Measurements from ENCODE around the gene CABCOCO1. TPM values are rescaled to one million over a fixed set of nuclear protein-coding genes. Genes with fewer than 3 reads are reported as not detected.

CABCOCO1 gene
- total and polyA plus RNA-seq, 11 donors, result 0.19 to 1.5 (median 1.1) TPM; not detected in 8

DNA sequence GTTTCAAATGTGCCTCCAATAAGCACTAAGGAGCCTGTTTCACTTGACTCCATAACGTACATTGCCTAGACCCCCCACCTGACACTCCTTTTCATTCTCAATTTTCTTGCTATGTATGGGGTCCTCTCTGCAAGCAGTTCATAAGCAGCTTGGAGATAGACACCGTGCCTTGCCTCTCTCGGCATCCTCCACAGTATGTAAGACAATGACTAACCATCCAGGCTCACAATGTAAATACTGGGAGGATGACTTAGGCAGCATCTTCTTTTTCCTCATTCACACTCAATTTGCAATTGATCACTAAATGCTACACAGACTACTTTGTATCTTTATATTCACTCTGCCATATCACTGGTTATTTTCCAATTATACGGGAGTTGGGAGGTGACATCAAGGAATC lies 22.8 kb upstream of the CABCOCO1 start:
- intact Hi-C loops (cut with DNase I), result no loop called here
- ATAC-seq, result no peak
- no peak for DNase-seq

DNA sequence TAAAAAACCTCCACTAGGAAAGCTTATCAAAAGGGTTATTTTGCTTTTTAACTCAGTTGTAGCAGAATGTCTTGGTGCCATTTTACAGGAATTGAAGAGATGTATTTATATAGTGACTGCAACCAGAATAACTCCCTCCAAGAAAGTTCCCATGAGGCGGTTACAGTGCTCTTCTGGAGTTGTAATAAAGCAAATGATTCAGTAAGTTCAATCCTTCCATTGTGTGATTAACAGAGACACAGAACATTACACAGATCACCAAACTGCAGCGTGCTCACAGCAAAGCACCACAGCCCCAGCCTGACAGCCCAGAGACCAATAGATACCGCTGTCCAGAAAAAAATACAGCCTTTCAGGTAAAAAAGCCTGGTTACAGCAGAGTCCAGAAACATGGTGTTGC lies 21.9 kb upstream of the CABCOCO1 start:
- Histone ChIP-seq H3K27me3 (no peaks in the 10 kb centered on the region), H3K9me3 (no peaks in the 10 kb centered on the region), H3K36me3 (no peaks in the 10 kb centered on the region), H3K4me3 (no peak overlapping the region), H3K27ac (no peak overlapping the region), H3K4me1 (peaks cover 0 to 14% (median 4%) of the 10 kb centered on the region in 12 donors)
- WGBS, 4 donors, result 74 to 90% (median 82%) methylated on average over 3 of the region's 3 CpGs
- intact Hi-C loops (cut with DNase I), result no loop called here
- DNase-seq (no peak), ATAC-seq (no peak)
- TF ChIP-seq POLR2A (IDR thresholded peaks at IDR 0.05), result no peak
- TF ChIP-seq, protein P1, sequence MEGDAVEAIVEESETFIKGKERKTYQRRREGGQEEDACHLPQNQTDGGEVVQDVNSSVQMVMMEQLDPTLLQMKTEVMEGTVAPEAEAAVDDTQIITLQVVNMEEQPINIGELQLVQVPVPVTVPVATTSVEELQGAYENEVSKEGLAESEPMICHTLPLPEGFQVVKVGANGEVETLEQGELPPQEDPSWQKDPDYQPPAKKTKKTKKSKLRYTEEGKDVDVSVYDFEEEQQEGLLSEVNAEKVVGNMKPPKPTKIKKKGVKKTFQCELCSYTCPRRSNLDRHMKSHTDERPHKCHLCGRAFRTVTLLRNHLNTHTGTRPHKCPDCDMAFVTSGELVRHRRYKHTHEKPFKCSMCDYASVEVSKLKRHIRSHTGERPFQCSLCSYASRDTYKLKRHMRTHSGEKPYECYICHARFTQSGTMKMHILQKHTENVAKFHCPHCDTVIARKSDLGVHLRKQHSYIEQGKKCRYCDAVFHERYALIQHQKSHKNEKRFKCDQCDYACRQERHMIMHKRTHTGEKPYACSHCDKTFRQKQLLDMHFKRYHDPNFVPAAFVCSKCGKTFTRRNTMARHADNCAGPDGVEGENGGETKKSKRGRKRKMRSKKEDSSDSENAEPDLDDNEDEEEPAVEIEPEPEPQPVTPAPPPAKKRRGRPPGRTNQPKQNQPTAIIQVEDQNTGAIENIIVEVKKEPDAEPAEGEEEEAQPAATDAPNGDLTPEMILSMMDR (IDR thresholded peaks at IDR 0.05), result no peak

More for the DNA sequence above, 22.8 kb upstream of the CABCOCO1 start:
- peaks cover 0 to 23% (median 4%) of the 10 kb centered on the region in 12 donors for H3K4me1 ChIP-seq
- whole genome bisulfite sequencing, 4 donors, result 88 to 94% (median 91%) methylated on average over 4 of the region's 4 CpGs
- H3K9me3 ChIP-seq, result no peaks in the 10 kb centered on the region
- no peaks in the 10 kb centered on the region for H3K27me3 ChIP-seq
- TF ChIP-seq, protein P1 (IDR thresholded peaks at IDR 0.05), result no peak
- TF ChIP-seq POLR2A (IDR thresholded peaks at IDR 0.05), result no peak
- H3K36me3 ChIP-seq, result no peaks in the 10 kb centered on the region
- H3K4me3 ChIP-seq, result no peak overlapping the region
- no peak overlapping the region for H3K27ac ChIP-seq

DNA sequence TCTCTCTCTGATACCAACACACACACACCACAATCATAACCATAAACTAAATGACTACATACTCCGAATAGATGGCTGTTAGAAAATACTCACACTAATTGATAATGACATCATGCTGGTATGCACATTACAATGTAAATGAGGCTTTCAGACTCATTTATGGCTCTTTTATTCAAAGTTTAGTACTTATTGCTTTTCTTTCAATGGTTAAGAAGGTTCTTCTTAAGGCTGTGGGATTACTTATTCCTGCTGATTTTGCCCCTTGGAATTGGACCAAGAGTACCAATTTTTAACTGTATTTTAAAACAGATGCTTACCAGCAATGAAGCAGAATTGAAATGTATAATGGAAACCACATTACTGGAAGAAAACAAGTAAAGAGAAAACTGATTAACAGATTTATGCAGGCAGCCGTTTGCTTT lies 20.6 kb upstream of the CABCOCO1 start:
- intact Hi-C loops (cut with DNase I), result no loop called here
- Histone ChIP-seq H3K27ac (no peak overlapping the region), H3K36me3 (no peaks in the 10 kb centered on the region), H3K4me3 (no peak overlapping the region), H3K4me1 (peaks cover 0 to 11% (median 4%) of the 10 kb centered on the region in 12 donors), H3K27me3 (no peaks in the 10 kb centered on the region), H3K9me3 (no peaks in the 10 kb centered on the region)
- TF ChIP-seq POLR2A (IDR thresholded peaks at IDR 0.05), result no peak
- TF ChIP-seq, protein P1 (IDR thresholded peaks at IDR 0.05), result no peak
- no peak for ATAC-seq
- no peak for DNase-seq
- 63 to 74% (median 68%) methylated on average over 2 of the region's 2 CpGs for WGBS, 4 donors

DNA sequence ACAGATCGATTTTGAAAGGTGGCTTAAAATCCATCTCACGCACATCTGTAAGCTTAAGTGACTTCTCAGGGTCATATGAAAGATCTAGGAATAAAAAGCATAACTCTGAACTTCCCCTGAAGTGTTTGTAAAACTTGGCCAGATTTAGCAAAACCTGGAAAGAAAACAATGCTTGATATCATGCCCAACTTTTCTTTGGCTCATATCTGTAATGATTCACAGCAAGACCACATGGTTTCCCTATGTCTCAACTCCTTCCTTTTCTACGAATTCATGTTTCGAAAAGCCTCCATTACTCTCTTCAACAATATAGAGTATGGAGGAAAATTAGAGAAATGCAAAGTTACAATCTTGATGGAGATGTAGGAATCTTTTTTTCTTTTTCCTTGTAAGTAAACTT lies 20.1 kb upstream of the CABCOCO1 start:
- H3K4me3 ChIP-seq, result no peak overlapping the region
- WGBS, 4 donors, result 54 to 60% (median 59%) methylated on average over 4 of the region's 4 CpGs
- peak in 3 of 4 donors; percentile 32 to 89 (median 72) for ATAC-seq
- intact Hi-C loops (cut with DNase I), result no loop called here
- no peaks in the 10 kb centered on the region for H3K36me3 ChIP-seq
- H3K27ac ChIP-seq, result peak overlapping the region in 2 of 12 donors; percentile 39 to 44
- H3K9me3 ChIP-seq, result no peaks in the 10 kb centered on the region
- no peaks in the 10 kb centered on the region for H3K27me3 ChIP-seq
- no peak for TF ChIP-seq POLR2A (IDR thresholded peaks at IDR 0.05)
- TF ChIP-seq, protein P1 (IDR thresholded peaks at IDR 0.05), result no peak
- DNase-seq, result no peak
- peaks cover 0 to 11% (median 4%) of the 10 kb centered on the region in 12 donors for H3K4me1 ChIP-seq

All from heart left ventricle (tissue), 16 donors.